HuH-7.5 (cell line): Measurements from ENCODE around the gene ZDHHC11.
A peak's percentile ranks its signal among the peaks of the same experiment; 100 is the strongest.
"Not testable (repeated sequence)": the region's sequence is repeated elsewhere in the genome, so short reads cannot be mapped to it uniquely, and the experiment has no call there.

Experiments
- DNase-seq: peaks from one replicate; pipeline ENCODE4 v3.0.0; 2011; ENCODE audit warnings: low spot score

The ZDHHC11 gene

GRCh38 chr5:843926-844325 lies 6.9 kb downstream of the ZDHHC11 start:
- not testable (repeated sequence) for DNase-seq

DNA sequence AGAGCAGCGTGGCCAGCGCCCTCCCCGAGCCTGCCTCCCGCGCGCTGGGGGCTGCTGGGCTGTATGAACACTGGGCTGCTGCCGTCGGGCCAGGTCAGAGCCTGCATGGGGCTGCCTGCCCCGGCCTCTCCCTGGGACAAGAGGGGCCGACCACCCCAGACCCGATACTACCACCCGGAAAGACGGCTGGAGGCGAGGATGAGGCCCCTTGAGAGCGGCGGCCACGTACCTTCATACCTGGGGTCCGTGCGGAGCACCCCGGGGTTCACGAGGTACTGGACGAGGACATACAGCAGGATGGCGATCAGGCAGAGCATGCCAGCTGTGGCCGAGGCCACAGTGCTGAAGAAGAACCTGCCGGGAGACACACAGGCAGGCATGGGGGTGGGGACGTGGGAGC lies 7.4 kb downstream of the ZDHHC11 start:
- not testable (repeated sequence) for DNase-seq

DNA sequence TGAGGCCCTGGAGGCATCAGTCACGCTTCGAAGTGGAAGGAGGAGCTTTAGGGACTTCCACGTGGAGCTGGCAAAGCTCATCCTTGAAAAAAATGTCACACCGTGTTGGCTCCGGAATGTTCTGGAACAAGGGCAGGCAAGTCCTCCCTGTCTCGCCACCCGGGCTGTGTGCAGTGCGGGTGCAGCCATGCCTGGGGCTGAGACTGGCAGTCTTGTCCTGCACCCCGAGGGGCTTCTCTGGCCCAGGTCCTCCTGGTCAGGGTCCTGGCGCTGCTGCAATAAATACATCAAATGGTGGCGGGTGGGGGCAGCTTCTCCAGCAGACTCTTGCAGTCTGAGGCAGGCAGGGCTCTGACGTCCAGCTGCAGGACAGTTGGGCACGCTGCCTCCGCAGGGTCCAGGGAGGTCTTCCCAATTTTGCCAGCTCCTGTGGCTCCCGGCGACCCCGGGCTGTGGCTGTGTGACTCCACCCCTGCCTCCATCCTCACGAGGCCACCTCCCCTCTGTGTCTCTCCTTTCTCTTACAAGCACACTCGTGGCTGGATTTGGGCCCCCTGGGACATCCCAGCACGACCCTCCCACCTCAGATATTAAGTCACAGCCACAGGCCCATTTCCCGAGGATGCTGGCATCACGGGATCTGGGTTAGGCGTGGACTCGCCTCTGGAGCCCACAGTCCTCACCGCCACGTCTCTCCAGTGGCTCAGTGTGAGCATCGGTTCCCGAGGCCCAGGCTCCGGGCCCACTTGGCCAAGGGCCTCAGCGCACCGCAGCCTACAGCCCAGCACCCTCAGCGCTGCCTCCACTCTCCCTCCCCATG lies 8.2 kb downstream of the ZDHHC11 start:
- not testable (repeated sequence) for DNase-seq

DNA sequence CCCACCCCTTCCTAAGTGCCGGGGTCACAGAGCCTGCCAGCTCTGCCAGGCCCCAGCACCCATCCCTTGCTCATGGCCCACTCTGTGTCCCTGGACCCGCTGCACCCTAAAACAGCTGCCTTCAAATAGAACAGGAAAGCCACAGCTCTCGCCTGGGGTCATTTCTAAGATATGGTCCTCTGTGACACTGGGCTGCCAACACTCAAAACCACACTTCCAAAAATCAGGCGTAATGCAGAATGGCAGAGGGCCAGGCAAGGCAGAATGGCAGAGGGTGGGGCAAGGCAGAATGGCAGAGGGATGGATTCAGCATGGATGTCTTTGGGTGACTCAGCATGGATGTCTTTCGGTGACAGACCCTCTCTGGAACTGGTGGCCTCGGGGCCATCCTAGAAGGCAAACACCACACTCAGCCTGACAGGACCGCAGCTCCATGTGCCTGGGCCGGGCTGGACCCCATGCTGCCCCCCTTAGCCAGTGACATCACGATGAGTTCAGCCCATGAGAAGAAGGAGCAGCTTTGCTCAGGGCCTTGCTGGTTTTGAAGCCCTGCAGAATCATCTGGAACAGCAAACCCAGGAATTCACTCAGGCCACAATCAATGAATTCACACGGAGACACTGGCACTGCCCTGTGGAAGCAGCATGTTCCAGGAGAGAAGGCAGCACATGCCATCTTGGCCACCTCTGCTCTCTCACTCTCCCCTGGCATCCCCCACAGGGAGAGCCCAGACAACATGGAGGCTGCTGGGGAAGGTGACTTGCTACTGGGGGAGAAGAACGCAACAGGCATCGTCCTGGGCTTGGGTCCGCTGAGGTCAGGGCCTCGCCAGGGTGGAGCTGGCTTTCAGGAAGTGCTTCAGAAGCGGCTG lies 9.0 kb downstream of the ZDHHC11 start:
- not testable (repeated sequence) for DNase-seq

DNA sequence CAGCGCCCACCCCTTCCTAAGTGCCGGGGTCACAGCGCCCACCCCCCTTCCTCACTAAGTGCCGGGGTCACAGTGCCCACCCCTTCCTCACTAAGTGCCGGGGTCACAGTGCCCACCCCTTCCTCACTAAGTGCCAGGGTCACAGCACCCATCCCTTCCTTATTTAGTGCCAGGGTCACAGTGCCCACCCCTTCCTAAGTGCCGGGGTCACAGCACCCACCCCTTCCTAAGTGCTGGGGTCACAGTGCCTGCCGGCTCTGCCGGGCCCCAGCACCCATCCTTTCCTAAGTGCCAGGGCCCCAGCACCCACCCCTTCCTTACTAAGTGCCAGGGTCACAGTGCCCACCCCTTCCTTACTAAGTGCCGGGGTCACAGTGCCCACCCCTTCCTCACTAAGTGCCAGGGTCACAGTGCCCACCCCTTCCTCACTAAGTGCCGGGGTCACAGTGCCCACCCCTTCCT lies 9.8 kb downstream of the ZDHHC11 start:
- DNase-seq, result not testable (repeated sequence)

DNA sequence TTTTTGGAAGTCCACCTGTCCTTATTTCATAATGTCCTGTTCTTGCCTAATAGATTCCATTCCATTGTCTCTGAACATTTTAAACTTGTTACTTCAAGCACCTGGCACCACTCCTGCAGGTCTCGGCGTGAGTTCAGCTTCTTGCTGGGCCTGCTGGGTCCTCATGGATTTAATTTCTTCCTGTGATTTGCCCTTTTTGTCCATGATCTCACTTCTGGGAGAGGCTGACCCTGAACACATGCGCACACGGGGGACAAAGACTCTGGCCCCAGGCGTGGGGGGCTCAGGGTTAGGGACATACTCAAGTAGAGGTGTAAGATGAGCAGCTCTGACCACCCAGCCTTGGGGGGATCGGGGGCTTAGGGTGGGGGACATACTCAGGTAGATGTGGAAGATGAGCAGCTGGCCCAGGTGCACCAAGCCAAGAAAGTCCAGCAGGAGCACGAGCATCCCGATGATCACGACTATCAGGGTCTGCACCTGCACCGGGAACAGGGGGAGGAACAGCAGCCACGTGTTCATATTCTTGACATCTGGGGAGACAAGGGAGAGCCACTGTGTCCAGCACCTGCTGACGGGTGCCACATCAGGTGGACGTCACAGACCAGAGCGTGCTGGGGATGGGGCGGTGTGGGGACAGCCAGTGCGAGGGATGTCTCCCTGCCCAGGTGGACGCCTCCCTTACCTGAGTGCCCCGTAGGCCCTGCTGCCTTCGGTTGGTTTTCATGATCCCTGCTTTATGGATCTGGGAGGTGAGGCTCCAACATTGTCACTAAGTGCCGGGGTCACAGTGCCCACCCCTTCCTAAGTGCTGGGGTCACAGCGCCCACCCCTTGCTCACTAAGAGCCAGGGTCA lies 10.4 kb downstream of the ZDHHC11 start:
- not testable (repeated sequence) for DNase-seq

DNA sequence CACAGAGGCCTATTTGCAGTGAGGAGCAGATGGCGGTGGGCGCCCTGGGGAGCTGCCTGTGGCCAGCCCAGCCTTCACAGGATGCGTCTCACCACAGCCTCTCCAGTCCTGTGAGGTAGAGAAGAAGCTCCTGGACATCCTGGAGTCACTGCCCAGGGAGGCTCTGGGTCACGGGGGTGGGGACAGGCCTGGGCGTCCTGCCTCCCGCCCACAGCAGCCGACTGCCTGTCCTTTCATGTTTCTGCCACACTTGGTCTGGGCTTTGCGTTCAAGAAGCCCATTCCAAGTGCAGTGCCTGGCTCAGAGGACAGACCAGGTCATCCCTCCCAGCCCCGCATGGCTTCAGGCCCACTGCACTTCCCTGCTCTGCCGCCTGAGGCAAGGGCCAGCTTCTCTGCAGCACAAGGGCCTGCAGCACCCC lies 12.3 kb downstream of the ZDHHC11 start:
- not testable (repeated sequence) for DNase-seq

GRCh38 chr5:837621-838121 lies 13.1 kb downstream of the ZDHHC11 start:
- DNase-seq, result not testable (repeated sequence)

DNA sequence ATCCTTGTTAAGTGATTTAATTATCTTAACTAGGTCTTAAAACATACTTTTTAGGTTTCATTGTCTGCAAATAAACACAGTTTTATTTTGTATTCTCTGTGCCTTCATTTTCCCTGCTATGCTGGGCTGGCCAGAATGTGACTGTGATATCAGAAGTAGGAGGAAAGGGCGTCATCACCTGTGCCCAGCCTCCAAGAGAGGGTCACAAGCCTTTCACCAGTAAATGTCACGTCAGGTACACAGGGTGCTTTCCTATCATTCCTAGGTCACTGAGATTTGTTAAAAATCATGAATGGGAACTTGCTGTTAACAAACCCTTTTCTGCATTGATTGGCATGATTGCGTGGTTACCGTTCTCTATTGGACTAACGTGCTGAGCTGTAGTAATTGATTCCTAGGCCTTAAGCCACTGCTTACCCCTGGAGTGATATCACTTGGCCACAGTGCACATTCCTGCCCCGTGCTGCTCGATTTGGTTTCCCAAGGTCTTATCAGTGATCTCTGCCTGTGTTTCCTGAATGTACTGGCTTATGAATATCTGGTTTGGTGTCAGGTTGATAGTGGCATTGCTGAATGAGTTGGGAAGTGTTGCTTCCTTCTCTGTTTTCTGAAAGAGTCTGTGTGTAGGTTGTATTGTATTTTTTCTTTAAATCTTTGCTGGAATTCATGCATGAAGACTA lies 14.7 kb downstream of the ZDHHC11 start:
- DNase-seq, result not testable (repeated sequence)

DNA sequence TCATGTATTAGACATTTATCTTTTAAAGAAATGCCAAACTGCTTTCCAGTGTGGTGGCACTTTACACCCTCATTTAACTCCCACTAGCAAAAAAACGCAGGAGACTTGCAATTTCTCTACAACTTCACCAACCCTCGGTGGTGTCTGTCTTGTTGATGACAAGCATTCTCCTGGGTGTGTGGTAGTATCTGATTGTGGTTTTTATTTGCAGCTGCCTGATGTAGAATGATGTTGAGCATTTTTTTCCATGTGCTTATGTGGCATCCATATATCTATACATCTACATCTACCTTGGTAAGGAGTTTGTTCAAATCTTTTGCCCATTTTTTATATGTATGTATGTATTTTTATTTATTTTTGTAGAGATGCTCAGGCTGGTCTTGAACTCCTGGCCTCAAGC lies 16.8 kb downstream of the ZDHHC11 start:
- DNase-seq, result not testable (repeated sequence)

- not testable (repeated sequence) for DNase-seq
These were observed 22.6 kb downstream of the ZDHHC11 start for GRCh38 chr5:828194-828593.

DNA sequence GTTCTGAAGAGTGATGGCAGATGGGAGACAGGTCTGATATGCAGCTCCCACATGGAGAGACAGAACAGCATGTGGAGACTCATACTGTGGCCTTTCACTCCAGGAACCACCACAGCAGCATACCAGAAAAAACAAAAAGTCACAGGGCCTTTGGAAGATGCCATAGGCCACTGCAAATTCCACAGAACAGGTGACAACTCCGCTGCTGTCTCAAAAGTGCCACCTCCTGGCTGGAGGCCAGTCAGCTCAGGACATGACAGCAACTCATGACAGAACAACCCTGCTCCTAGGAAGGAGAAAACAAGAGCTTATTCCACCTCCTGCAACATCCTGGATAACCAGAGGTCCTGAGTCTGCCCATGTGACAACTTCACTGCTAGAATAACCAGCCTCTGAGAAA lies 25.2 kb downstream of the ZDHHC11 start:
- not testable (repeated sequence) for DNase-seq

GRCh38 chr5:821504-821903 lies 29.3 kb downstream of the ZDHHC11 start:
- no peak for DNase-seq

- peak; percentile 10 for DNase-seq
These were observed 30.5 kb downstream of the ZDHHC11 start for GRCh38 chr5:820245-820644.

DNA sequence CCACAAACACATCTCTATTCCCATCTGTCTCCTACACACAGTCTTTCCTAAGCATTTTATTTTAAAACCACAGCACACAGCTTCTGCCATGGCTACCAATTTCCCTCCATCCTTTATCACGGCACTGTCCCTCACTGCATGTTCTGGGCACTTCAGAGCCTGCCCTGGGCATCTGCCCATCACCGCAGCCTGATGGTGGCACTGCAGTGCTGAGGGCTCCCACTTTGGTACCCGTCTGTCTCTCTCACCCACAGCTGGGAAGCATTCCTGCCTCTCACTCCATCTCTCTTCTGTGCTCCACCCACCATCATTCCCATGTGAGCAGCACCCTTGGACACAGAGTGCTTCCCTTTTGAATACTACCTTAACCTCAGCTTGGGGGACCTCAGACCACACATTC lies 31.7 kb downstream of the ZDHHC11 start:
- DNase-seq, result no peak

GRCh38 chr5:816176-816575 lies 34.6 kb downstream of the ZDHHC11 start:
- no peak for DNase-seq

- DNase-seq, result no peak
These were observed 35.3 kb downstream of the ZDHHC11 start for GRCh38 chr5:815449-815848.

DNA sequence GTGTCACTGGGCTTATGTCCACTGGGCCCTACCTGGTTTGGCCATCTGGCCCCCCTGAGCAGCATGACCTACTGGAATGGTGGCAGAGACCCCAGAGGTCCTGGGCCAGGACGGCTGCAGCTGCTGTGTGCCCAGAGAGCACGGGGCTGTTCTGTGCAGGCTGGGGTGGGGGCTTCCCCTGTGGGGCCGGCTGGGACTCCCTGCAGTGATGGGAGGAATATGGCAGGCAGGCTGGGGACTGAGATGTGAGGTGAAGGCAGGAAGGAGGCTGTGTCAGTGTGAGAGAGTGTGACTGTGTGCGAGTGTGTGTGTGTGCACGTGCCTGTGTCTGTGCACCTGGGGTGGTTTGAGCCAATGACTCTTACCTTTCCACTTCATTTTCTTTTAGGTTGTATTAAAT lies 37.2 kb downstream of the ZDHHC11 start:
- DNase-seq, result not testable (repeated sequence)

DNA sequence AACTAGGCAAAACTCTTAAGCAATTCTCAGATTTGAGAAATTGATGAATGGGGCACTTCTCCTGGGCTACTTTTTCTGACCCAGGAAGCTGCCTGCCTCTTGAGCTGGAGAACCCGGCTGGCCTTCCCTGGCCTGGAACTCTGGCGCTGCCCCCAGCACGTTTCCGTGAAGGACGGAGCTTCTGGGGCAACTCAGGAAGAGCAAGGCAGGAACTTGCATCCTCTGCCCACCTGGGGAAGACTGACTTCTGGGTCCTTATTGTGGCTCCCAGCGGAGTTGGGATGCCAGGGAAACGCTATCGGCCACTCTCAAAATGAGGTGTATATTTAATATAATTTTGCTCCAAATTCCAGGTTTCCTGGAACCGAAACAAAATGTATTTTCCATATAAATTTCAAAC lies 39.4 kb downstream of the ZDHHC11 start:
- not testable (repeated sequence) for DNase-seq

DNA sequence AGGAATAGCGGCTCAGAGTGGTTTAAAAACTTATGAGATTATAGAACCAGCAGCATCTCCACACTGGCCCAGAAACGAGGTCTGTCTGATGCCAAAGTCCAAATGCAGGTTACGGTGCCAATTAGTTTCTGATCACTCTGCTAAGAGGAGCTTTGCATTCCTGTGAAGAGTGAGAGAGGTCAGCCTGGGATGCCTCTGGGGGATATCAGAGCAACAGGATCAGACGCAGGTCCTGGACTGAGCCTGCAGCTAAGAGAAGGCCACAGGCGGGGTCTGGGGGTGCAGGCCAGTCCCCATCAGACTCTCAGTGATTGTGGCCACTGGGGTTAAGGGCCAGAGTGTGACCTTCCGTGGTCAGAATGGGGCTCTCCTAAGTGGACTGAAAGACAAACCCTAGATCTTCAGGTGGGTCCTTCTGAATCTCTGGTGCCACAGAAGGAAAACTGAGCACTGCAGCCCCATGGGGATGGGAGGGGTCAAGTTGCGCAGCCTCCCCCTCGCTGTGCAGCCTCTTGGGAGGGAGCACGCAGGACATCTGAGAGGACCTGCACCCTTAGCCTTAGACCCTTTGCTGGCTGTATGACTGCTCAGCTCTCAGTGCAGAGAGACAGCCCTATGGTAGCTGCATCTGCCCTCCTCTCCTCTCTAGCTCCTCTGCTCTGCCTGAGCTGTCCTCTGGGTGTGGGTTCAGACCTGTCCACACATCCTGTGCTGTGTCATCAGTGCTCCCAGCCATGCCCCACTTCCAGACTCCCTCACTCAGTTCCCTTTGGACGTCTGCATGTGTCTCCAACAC lies 42.9 kb downstream of the ZDHHC11 start:
- not testable (repeated sequence) for DNase-seq
